Skin epidermis (tissue), 12 donors: Measurements from ENCODE around the gene STX10.

Experiments
- H3K27ac ChIP-seq, 21 experiments: fragments of 200-600 bp; sonication (generic) in 11 of 21; one replicate each; pipeline ENCODE4 v1.5.0; 2020; ENCODE audit warnings: mild to moderate bottlenecking in 3 of 21, inconsistent platforms in 2 of 21, moderate library complexity in 2 of 21
- H3K4me3 ChIP-seq, 7 experiments: fragments of 200-600 bp; sonication (generic) in 2 of 7; one replicate each; pipeline ENCODE4 v1.5.0; 2020; ENCODE audit warnings: inconsistent platforms in 2 of 7, mild to moderate bottlenecking in 2 of 7, moderate library complexity in 1 of 7

Gene STX10

GRCh38 chr19:13104848-13105711 lies 45.1 kb downstream of the STX10 start:
- peak overlapping the region in 20 of 21 experiments; percentile 14 to 97 (median 79) for H3K27ac ChIP-seq
- peak overlapping the region; percentile 4 to 39 (median 28) for H3K4me3 ChIP-seq

- Histone ChIP-seq H3K27ac (peak overlapping the region in 20 of 21 experiments; percentile 14 to 97 (median 79)), H3K4me3 (peak overlapping the region; percentile 4 to 39 (median 28))
Observed at GRCh38 chr19:13104360-13104847, 45.8 kb downstream of the STX10 start.

GRCh38 chr19:13103581-13104359 lies 46.4 kb downstream of the STX10 start:
- Histone ChIP-seq H3K27ac (peak overlapping the region in 20 of 21 experiments; percentile 53 to 97 (median 80)), H3K4me3 (peak overlapping the region in 6 of 7 experiments; percentile 19 to 48 (median 38))

GRCh38 chr19:13102666-13103580 lies 47.3 kb downstream of the STX10 start, which contains the start of gene LYL1:
LYL1 (minus strand) TSS chr19:13102858; CDS start chr19:13101171, 1,687 bp downstream.
- Histone ChIP-seq H3K27ac (peak within 1 kb of the TSS; percentile 53 to 97 (median 80)), H3K4me3 (peak within 1 kb of the TSS; percentile 35 to 48 (median 44))

- peak overlapping the region; percentile 52 to 97 (median 80) for H3K27ac ChIP-seq
- peak overlapping the region; percentile 35 to 48 (median 44) for H3K4me3 ChIP-seq
Observed at GRCh38 chr19:13102416-13102665, 47.8 kb downstream of the STX10 start.

- H3K27ac ChIP-seq, result peak overlapping the region; percentile 52 to 97 (median 80)
- peak overlapping the region; percentile 35 to 48 (median 44) for H3K4me3 ChIP-seq
Observed at GRCh38 chr19:13101590-13102415, 48.4 kb downstream of the STX10 start.

GRCh38 chr19:13100841-13101589 lies 49.2 kb downstream of the STX10 start:
- H3K27ac ChIP-seq, result peak overlapping the region in 17 of 21 experiments; percentile 41 to 97 (median 85)
- peak overlapping the region; percentile 35 to 48 (median 44) for H3K4me3 ChIP-seq

GRCh38 chr19:13100031-13100588 lies 50.1 kb downstream of the STX10 start:
- H3K4me3 ChIP-seq, result peak overlapping the region in 4 of 7 experiments; percentile 25 to 49 (median 41)
- peak overlapping the region in 20 of 21 experiments; percentile 66 to 97 (median 86) for H3K27ac ChIP-seq

GRCh38 chr19:13099073-13099999 lies 50.8 kb downstream of the STX10 start:
- Histone ChIP-seq H3K27ac (peak overlapping the region in 20 of 21 experiments; percentile 66 to 97 (median 86)), H3K4me3 (peak overlapping the region; percentile 25 to 49 (median 37))

GRCh38 chr19:13098277-13099072 lies 51.7 kb downstream of the STX10 start:
- Histone ChIP-seq H3K27ac (peak overlapping the region in 20 of 21 experiments; percentile 66 to 97 (median 86)), H3K4me3 (peak overlapping the region; percentile 25 to 49 (median 37))

- Histone ChIP-seq H3K4me3 (peak overlapping the region; percentile 17 to 49 (median 37)), H3K27ac (peak overlapping the region in 20 of 21 experiments; percentile 42 to 97 (median 85))
Observed at GRCh38 chr19:13097463-13098258, 52.5 kb downstream of the STX10 start.

- Histone ChIP-seq H3K4me3 (peak overlapping the region in 5 of 7 experiments; percentile 17 to 49 (median 25)), H3K27ac (peak overlapping the region in 17 of 21 experiments; percentile 35 to 97 (median 84))
Observed at GRCh38 chr19:13097033-13097462, 53.1 kb downstream of the STX10 start.

GRCh38 chr19:13095934-13096927 lies 53.9 kb downstream of the STX10 start:
- Histone ChIP-seq H3K27ac (peak overlapping the region in 19 of 21 experiments; percentile 1 to 90 (median 50)), H3K4me3 (peak overlapping the region in 3 of 7 experiments; percentile 3 to 43 (median 26))
